ENCODE measurements around the gene ZNF532. TPM values are rescaled to one million over a fixed set of nuclear protein-coding genes. Genes with fewer than 3 reads are reported as not detected.
"Not testable (repeated sequence)": the region's sequence is repeated elsewhere in the genome, so short reads cannot be mapped to it uniquely, and the experiment has no call there.

Gene ZNF532
- total and polyA plus RNA-seq, 2 of the 13 experiments (the other 11 are each of a cell fraction or from before 2014, with no cell fraction given) = not detected

GRCh38 chr18:58855521-58855920, 9.2 kb upstream of the ZNF532 start:
- H3K4me2 ChIP-seq (ENCODE audit: low read depth, low read length); POLR2A ChIA-PET; H2AFZ ChIP-seq (ENCODE audit: low read length); H3K9ac ChIP-seq (ENCODE audit: insufficient read depth, low read depth, low read length); H3K79me2 ChIP-seq (ENCODE audit: insufficient read depth, low read length); CTCF ChIA-PET (ENCODE audit: low intra/inter-chr PET ratio, low total read pairs); H3K4me3 ChIP-seq (replicated peaks in 1 of 3; ENCODE audit: insufficient read depth in 1 of 3, low read depth in 2 of 3, low read length in 3 of 3); H4K20me1 ChIP-seq (ENCODE audit: insufficient read depth, low read length); intact Hi-C loops (cut with micrococcal nuclease; ENCODE audit: unreplicated experiment); H3K9me3 ChIP-seq (ENCODE audit: low read length); H3K4me1 ChIP-seq (ENCODE audit: insufficient read depth, low read length); in situ Hi-C loops (cut with HindIII; ENCODE audit: extremely low pct_ligation_motif_present, low pct_unique_long_range_greater_than_20kb); H3K36me3 ChIP-seq (replicated peaks in 1 of 2; ENCODE audit: control insufficient read depth in 1 of 2, insufficient read depth in 2 of 2, low read length in 2 of 2); ATAC-seq; FAIRE-seq; H3K27ac ChIP-seq (ENCODE audit: extremely low read length, insufficient read depth, low read length); DNase-seq (ENCODE audit: low spot score); H3K27me3 ChIP-seq (ENCODE audit: control insufficient read depth in 1 of 2, insufficient read depth in 2 of 2, low read length in 2 of 2); BruUV-seq (replicated peaks): not testable (repeated sequence)
- 33% methylated on average over 7 of the region's 7 CpGs for WGBS (ENCODE audit: low lambda C conversion rate)

- ATAC-seq = no peak
- Histone ChIP-seq H3K27me3 (ENCODE audit: control insufficient read depth in 1 of 2, insufficient read depth in 2 of 2, low read length in 2 of 2) (peaks cover 0 to 7% of the 10 kb centered on the region in 2 experiments; a peak in 1 of 5 replicates), H3K4me3 (replicated peaks in 1 of 3; ENCODE audit: insufficient read depth in 1 of 3, low read depth in 2 of 3, low read length in 3 of 3) (no peak overlapping the region), H3K9me3 (ENCODE audit: low read length) (no peaks in the 10 kb centered on the region), H3K36me3 (replicated peaks in 1 of 2; ENCODE audit: control insufficient read depth in 1 of 2, insufficient read depth in 2 of 2, low read length in 2 of 2) (no peaks in the 10 kb centered on the region), H3K4me1 (ENCODE audit: insufficient read depth, low read length) (no peaks in the 10 kb centered on the region), H2AFZ (ENCODE audit: low read length) (no peak overlapping the region), H4K20me1 (ENCODE audit: insufficient read depth, low read length) (no peaks in the 10 kb centered on the region), H3K9ac (ENCODE audit: insufficient read depth, low read depth, low read length) (no peak overlapping the region), H3K4me2 (ENCODE audit: low read depth, low read length) (no peak overlapping the region), H3K79me2 (ENCODE audit: insufficient read depth, low read length) (no peaks in the 10 kb centered on the region), H3K27ac (ENCODE audit: extremely low read length, insufficient read depth, low read length) (no peak overlapping the region)
- intact Hi-C loops (cut with micrococcal nuclease; ENCODE audit: unreplicated experiment) (no loop called here), in situ Hi-C loops (cut with HindIII; ENCODE audit: extremely low pct_ligation_motif_present, low pct_unique_long_range_greater_than_20kb) (no loop called here)
- ChIA-PET CTCF (ENCODE audit: low intra/inter-chr PET ratio, low total read pairs) (no interaction called here), POLR2A (no interaction called here)
- no peak for DNase-seq (ENCODE audit: low spot score)
- no peak for FAIRE-seq
- WGBS (ENCODE audit: low lambda C conversion rate) = 47% methylated on average over 9 of the region's 9 CpGs
- BruUV-seq (replicated peaks) = no TSS peak
- no peak for TF ChIP-seq PCBP1 (IDR thresholded peaks at IDR 0.05; ENCODE audit: borderline replicate concordance, low read depth, low read length)
- no peak for TF ChIP-seq TRIM24 (CRISPR knock-in tag; IDR thresholded peaks at IDR 0.05)
- no peak for TF ChIP-seq ZNF605 (CRISPR knock-in tag; IDR thresholded peaks at IDR 0.05)
- no peak for TF ChIP-seq JARID2 (CRISPR knock-in tag; IDR thresholded peaks at IDR 0.05; ENCODE audit: insufficient replicate concordance)
- TF ChIP-seq REL (CRISPR knock-in tag; conservative IDR thresholded peaks at IDR 0.05) = no peak
- no peak for TF ChIP-seq TAF1 (CRISPR knock-in tag; IDR thresholded peaks at IDR 0.05)
- no peak for TF ChIP-seq MIER3 (CRISPR knock-in tag; IDR thresholded peaks at IDR 0.05; ENCODE audit: borderline replicate concordance)
- no peak for TF ChIP-seq ZNF557 (CRISPR knock-in tag; IDR thresholded peaks at IDR 0.05)
- TF ChIP-seq USF2 (IDR thresholded peaks at IDR 0.05; ENCODE audit: low read depth, low read length) = no peak
- no peak for TF ChIP-seq USF2 (CRISPR knock-in tag; IDR thresholded peaks at IDR 0.05; ENCODE audit: borderline replicate concordance)
- TF ChIP-seq MATR3 (CRISPR knock-in tag; IDR thresholded peaks at IDR 0.05) = no peak
- no peak for TF ChIP-seq IRF1 (CRISPR knock-in tag; IDR thresholded peaks at IDR 0.05; ENCODE audit: low read depth)
- TF ChIP-seq NR2F2 (IDR thresholded peaks at IDR 0.05; ENCODE audit: borderline replicate concordance, low read depth) = no peak
- no peak for TF ChIP-seq ZNF12 (CRISPR knock-in tag; IDR thresholded peaks at IDR 0.05)
- TF ChIP-seq SP5 (CRISPR knock-in tag; IDR thresholded peaks at IDR 0.05; ENCODE audit: borderline replicate concordance, low read depth) = no peak
- no peak for TF ChIP-seq ZNF547 (CRISPR knock-in tag; IDR thresholded peaks at IDR 0.05)
These were observed 7.8 kb upstream of the ZNF532 start for GRCh38 chr18:58856881-58857280.
